NCI-H226 (cell line): ENCODE measurements around the gene SEMA6D.

Source experiments
- DNase-seq: peaks from one replicate; pipeline ENCODE4 v3.0.0-alpha.2; 2015

Gene SEMA6D, protein sequence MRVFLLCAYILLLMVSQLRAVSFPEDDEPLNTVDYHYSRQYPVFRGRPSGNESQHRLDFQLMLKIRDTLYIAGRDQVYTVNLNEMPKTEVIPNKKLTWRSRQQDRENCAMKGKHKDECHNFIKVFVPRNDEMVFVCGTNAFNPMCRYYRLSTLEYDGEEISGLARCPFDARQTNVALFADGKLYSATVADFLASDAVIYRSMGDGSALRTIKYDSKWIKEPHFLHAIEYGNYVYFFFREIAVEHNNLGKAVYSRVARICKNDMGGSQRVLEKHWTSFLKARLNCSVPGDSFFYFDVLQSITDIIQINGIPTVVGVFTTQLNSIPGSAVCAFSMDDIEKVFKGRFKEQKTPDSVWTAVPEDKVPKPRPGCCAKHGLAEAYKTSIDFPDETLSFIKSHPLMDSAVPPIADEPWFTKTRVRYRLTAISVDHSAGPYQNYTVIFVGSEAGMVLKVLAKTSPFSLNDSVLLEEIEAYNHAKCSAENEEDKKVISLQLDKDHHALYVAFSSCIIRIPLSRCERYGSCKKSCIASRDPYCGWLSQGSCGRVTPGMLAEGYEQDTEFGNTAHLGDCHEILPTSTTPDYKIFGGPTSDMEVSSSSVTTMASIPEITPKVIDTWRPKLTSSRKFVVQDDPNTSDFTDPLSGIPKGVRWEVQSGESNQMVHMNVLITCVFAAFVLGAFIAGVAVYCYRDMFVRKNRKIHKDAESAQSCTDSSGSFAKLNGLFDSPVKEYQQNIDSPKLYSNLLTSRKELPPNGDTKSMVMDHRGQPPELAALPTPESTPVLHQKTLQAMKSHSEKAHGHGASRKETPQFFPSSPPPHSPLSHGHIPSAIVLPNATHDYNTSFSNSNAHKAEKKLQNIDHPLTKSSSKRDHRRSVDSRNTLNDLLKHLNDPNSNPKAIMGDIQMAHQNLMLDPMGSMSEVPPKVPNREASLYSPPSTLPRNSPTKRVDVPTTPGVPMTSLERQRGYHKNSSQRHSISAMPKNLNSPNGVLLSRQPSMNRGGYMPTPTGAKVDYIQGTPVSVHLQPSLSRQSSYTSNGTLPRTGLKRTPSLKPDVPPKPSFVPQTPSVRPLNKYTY

DNA sequence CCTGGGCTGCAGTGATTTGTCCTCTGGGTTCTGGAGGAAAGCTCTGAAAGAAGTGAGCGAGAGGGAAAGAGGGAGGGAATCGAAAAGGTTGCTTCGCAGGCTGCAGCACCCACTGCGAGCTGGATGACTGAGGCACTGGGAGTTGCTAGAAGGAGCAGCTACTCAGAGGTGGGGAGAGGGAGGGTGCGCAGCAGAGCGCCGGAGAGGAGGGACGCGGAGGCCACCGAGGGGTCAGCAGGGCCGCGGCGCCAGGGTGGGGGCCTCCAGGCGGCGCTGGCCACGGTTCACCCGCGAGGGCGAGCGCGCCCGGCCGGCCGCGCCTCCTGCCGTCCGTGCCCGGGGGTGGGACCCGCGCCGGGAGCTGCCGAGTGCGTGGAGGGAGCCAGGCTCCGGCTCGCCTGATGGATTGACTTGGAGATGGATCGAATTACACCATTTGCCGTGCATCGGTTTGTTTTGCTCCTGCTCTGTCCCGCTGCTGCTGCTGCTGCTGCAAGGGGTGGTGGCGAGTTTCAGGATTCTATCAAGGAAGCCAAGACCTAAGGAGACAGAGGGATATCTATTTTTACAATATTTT is at the start of gene SEMA6D:
TSS of gene SEMA6D (plus strand) at position 470 of the 577 bp plus-strand sequence. CDS start 42,294 bp downstream, outside the sequence.
- DNase-seq, result peak; percentile 64

DNA sequence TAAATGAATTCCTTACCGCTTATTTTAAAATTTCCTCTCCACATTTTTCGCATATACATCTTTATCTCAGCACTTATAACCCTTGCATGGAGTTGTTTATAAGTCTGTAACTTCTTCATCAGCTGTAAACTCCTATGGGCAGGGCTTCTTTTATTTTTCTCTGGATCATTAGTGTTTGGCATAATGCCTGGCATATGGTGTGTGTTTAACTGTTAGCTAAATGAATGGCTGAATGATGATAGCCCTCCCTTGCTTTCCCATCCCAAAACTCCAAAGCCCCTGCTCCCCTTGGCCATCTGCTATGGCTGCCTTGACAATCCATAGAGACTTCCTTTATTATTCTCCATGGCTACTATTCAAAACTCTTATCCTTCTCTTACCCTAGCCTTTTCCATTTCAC is 48.1 kb upstream of the SEMA6D start:
- DNase-seq, result no peak

DNA sequence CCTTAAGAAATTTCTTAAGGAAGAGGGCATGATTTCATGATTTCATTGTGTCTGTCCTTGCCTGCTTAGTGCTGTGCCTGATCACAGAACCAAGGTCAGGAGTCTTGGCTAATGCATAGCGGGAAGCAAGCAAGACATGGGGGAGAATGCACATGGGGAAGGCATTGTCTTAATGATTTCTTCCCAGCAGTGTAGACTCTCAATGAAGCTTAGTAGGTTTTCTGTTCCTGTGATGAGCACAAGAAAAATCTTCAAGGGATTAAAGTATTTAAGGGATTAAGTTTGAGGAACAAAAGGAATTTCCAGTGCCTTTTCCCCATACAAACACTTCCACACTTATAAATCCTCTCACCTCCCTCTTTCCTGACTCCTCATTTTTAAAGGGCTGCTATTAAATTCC is 46.9 kb upstream of the SEMA6D start:
- DNase-seq, result no peak

DNA sequence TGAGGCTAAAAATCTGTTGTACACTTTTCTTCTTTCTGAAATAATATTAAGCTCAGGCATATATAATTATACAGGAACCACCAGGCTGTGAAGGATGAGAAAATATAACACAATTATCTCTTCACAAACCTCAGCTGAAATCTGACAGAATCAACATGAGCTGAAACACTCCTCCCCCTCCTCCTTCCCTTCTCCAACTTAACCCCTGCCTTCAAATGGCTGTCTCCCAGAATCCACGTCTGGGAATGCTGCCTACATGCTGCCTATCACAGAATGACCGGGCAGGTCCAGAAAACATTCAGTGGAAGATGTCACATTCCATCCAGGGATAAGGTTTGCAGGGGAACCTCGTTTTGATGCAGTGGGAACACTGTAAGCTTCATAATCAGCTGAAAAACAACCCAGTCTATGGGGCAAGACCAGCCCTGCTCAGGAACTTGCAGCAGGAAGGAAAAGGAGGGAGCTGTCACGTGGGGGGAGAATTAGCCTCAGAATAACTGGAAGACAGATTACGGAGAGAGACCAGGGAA is 44.0 kb upstream of the SEMA6D start:
- DNase-seq, result no peak

DNA sequence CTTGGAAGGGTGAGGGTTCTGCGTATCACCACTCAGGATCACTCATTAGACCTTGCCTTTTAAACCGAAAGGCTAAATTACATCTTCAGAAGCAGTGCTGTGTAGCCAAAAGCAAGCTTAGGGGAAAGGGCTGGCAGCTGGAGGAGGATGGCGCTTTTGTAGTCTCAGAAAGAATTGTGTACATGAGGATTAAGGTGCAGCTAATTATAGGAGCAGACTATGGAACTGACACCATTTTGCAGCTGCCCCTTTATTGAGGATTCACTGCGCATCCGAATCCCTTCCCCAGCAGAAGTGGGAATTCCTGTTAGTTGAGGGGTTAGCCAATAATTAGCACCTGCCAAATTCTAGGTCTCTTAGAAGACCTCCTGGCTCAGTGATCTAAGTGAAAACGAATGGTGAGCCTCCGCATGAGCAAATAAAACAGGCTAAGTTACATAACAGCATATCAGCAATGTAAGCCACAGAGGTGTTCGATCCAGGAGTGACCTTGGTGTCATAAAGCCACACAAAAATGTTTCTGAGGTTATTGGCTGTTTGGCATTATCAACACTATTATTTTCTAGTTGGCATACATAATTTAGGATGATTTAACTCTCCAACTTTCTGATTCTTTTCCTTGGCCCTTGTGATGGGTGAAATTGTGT is 42.6 kb upstream of the SEMA6D start:
- DNase-seq, result no peak

DNA sequence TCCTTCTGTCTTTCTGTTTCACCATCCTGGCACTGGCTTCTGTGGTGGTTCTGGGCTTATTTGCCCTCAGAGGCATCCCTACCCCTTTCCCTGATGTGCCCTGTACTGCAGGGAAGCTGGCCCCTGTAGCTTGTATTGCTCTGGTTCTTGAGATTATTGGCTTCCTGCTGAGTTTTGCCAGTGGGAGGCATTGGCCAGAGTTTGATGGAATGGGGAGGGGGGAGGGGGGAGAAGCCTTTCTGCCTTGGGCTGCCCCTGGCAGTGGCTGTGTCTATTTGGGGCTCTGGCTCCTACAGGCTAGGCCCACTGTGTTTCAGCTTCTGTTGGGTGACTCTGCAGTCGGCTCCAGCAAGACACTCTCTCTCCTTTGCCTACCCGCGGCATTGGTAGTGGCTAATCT is 41.6 kb upstream of the SEMA6D start:
- DNase-seq, result no peak

DNA sequence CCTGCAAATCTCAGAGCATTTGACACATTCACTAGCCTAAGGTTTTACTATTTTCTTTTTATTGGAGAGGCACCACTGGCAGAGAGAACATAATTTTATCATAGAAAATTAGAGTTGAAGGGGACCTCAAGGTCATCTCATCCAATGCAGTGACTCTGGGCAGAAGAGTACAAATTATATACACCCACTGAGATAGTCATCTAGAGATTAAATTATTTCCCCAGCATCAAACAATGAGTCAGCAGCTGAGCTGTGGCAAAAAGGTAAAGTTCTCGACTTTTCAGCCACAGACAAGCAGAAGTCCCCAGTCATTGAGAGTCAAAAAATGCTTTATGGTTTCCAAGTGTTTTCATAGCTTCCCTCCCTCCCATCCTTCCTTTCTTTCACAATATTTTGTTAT is 39.3 kb upstream of the SEMA6D start:
- DNase-seq, result no peak

DNA sequence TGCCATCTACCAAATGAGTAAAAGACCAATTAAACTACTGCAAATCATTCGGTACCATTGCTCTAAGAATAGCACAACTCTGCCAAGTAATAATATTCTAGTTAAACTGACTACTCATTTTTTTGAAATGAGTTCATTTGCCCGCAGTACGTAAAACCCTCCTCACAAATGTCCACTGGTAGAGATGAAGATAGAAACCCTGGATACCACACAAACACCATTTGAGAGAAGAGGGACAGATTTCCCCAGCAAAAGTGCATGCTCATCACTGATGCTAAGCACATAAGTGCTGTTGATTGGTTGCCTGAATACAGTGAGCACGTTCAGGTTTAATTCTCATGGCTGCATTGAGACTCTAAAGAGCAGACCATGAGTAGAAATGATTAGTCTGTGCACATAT is 34.6 kb upstream of the SEMA6D start:
- DNase-seq, result no peak

DNA sequence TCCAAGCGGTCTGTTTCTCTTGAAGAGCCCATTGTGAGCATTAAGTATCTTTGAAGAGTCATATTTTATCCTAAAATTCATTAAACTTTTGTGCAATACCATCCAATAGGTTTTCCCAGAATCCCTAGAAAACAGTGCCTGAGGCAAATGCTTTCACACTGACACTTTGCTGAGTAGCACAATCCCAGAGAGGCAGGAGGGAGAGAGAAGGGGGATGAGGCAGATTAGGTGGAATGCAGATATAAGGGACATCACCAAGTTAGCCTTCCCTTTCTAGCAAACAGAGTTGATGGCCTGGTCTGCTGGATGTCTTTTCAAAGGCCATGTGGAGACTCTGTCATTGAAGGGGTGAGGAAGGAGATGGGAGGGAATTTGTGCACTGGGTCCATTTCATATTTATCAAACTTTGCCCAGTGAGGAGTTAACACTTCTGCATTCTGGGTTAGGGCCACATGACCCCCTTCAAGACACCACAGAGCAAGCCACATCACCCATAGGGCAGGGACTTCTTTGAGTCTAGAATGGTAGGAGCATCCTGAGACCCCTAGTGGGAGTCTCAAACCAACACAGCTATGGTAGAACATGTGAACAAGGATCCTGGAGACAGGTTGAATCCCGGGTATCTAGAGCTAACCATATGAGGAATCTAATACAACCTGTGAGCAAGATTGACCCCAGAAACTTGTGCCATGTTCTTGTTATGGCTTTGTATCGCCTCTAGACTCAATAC is 32.0 kb upstream of the SEMA6D start:
- peak; percentile 84 for DNase-seq

DNA sequence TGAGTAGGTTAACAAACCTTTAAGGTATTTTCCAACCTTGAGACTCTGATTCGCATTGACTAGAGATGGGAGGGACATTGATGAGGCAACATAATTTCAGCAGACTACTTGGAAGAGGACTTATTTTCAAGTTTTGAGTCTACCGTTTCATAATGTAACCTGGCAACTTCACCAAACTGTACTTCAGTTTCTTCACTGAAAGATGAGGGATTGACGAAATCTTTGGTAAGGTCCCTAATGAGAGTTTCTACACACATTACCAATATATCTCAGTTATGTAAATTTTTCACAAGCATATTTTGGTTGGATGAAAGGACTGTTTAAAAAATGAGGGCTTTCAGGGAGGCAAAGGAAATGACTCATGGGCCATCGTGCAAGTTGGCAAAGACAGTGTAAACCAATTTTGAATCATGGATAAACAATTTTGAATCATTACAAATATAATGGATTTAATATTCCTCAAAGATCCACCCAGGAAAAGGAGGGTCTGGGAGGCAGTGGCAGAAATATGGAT is 28.7 kb upstream of the SEMA6D start:
- DNase-seq, result peak; percentile 57

DNA sequence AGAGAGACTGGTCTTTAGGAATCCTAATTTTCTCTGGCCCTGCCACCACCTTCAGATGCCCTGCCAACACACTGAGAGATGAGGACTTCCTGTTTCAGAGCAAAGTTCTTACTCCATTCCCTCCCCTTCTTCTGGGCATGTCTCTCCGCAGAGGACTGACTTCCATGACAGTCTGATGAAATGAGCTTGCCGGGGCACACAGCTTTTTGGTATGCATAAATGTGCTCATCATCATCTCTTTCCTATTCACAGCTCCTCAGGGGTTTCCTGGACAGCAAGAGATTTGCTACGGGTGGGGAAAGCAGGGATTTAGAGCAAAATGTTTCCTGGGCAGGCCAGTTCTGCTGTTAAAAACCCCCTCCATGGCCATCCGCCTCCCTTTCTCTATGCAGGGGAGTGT is 27.6 kb upstream of the SEMA6D start:
- DNase-seq, result no peak

DNA sequence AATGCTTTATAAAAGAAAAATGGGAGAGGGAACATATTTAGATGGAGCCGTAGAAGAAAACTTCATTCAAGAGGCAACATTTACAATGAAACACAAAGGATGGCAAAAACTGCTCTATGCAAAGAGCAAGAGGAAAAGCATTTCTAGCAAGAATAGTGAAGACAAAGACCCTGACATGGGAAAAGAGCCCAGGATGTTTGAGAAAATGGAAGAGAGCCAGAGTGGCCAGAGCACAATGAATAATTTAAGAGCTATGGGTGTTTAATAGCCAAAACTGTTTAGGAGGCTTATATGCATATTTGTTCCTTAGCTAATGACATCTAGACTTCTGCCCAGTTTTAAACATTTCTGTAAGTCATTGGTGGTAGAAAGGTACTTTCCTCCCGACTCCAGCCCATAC is 25.4 kb upstream of the SEMA6D start:
- no peak for DNase-seq

DNA sequence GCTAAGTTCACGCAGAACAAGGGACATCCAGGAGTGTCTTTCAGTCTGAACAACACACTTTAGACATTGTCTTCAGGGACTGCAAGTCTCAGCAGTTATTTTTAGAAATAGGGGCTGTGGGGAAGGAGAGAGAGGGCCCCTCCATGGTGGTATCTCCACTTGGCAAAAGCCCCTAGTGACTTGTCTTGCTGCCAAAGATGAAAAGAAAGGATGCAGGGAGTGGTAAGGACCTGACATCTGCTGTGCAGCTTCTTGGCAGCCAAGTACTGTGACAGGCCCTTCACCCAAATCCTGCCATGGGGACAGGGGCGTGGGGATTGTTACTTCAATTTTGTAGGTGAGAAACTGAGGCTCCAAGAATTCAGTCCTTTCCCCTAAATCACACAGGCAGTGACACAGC is 21.0 kb upstream of the SEMA6D start:
- DNase-seq, result no peak

DNA sequence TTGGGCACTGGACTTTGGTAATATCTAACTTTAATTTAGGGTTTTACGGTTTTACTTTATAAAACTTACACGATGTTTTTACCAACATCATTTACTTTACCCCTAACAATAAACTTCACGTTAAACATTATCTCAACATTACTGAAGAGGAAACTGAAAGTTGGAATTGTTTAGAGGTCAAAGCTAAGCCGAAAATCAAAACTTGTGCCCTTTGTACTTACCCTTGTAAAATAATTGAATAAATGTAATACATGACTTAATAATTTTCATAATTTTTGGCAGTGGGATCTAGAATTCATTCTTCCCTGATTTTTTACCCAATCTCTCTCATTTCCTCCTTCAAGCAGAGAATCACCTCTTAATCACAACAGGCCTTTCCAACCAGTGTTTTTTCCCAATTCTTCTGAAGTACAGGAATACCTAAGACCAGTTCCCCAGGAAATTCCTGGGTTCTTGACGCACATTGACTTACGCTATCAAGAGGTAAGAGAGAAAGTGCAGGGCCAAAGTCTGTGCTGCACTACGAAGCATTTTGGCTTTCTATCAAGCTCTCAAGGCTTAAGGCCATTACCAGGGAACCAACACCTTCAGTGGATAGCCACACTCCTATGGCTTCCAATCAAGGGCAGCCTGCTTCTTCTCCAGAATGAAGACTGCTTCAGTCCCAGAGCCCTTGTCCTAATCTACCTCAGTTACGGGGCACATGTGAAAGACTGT is 11.9 kb upstream of the SEMA6D start:
- no peak for DNase-seq

DNA sequence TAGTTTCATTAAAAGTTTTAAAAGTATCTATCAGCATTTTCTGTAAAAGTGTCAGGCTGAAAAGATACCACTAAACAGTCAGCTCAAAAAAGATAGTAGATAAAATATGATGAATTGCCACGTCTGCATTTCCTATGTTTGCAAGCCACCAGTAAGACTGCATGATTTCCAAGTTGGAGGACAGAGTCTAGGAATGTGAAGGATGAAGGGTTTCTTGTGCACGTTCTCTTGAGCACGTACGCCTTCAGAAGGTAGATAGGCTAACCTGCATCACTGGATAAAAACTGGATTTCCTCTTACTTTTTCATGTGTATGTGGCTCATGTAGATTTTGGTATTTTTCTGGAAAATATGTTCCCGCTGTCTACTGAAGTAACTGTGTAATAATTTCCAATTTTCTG is 9.9 kb upstream of the SEMA6D start:
- no peak for DNase-seq

DNA sequence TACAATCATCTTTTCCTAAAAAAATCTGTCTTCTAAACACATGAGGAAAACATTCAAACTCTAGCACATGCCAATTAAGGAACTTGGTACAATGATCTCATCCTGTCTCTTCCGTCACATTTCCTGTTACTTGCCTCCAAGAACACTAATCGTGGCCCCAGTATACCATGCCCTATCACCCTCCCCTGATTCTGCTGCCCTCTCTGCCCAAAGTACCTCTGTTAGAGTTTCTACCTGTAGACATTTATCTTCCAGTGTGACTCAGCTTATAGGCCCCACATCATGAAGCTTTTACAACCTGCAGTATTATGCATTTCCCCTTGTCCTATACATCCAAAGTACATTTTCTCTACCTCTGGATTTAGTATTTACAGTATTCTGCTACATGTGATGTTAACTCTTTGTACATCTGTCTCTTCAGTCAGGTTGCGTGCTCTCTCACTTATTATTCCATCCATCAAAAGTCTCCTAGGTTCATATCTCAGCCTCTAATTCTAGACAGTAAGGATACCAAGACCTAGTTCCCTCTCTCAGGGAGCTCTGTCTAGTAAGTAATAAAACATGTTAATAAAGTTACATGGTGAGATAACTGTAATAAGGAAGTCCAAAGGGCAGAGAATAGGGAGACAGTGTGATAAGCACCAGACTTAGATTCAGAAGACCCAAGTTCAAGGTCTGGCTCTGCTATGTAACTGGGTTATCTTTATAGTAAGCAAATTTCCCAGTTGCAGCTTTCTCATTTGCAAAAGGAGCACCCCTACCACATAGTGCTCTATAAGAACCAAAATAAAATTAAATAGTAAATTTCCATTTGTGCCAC is 8.9 kb upstream of the SEMA6D start:
- DNase-seq, result no peak

DNA sequence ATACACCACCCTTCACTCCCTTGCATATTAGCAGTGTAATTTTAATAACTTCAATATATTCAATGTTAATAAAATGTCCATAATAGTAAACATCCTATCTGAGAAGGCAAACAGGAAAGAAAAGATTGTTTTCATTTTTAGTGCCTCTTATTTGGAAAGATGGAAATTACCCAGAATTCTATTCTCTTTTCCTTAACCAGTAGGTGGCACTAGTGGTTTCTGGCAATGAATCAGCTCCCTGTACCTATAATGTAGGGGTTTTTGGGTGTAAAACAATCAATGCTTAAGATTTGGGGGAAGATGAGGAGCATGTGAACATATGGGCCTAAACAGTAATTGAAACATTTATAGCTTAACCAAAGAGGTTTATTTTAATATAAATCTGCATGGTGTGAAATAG is 5.7 kb upstream of the SEMA6D start:
- DNase-seq, result no peak

DNA sequence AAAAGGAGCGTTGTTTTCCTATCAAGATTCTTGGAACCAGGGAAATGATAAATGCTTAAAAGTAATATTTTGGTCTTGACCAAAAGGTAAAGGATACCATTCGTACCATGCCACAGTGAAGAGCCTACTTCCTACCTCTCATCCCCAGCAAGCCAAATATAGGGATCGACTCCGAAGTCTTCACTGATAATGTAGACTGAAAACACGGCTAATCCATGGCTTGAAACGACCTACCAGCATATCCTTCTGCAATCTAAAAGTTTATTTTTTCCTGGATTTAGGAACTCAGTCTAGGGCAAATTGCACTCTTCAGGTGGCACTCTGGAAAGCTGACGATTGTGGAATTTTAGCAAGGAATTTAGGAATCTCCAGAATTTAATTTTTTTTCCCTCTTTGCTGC is 1.9 kb upstream of the SEMA6D start:
- DNase-seq, result no peak

DNA sequence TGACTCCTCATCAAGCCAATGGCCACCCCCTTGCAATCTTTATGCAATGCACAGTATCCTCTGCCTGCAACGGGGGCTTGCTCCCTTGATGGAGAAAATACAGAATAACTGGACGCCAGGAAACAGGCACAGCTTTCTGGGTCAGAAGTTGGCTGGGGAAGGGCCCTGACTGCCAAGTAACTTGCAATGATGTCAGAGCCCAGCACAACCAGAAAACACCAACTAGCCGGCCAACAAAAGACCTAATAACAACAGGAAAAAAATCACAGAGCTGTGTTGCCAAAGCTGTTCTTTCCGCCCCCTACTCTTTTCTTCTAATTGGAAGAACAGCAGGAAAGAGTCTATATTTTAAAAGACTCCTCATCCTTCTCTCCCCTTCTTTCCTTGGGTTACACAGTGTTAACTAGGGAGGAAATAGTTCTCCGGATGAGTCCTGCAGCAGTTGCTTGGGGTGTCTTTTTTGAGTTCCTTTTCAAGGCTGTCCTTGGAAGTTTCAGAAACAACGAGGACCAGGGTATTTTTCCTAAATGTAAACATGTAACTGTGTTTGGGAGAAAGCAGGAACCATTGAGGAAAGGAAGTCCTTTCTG is 1.4 kb upstream of the SEMA6D start:
- DNase-seq, result no peak

DNA sequence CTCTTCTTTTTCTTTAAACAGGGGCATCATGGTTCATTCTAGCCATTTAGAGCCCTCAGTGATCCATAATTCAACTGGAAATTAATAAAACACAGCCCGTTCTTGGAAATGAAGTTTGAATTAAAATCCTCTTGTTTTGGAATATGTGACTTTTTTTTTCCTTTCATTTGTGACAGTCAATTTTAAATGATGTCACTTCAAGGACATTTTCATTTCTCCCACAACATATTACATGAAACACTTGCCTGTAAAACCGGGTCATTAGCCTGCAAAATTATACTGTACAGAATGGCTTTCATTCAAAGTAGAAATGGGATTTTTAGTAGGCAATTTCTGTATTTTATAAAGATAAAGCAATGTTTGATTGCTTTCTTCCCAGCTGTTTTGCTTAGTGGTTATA is 789 bp upstream of the SEMA6D start:
- no peak for DNase-seq
